Stomach smooth muscle (tissue), 2 donors: ENCODE data around the gene LPA.

Experiments used
- H3K27ac ChIP-seq: one replicate; pipeline ENCODE4 v1.7.0; 2013; ENCODE audit warnings: mild to moderate bottlenecking, low read length, inconsistent platforms
- H3K27me3 ChIP-seq, 2 donors: one replicate each; pipeline ENCODE4 v1.7.0; 2013; ENCODE audit warnings: low read length in 2 of 2; ENCODE audit not compliant: insufficient read depth in 2 of 2, control insufficient read depth in 1 of 2
- H3K36me3 ChIP-seq, 2 donors: one replicate each; pipeline ENCODE4 v1.7.0; 2013; ENCODE audit warnings: low read length in 2 of 2; ENCODE audit not compliant: control insufficient read depth in 2 of 2, insufficient read depth in 2 of 2
- H3K4me1 ChIP-seq: one replicate; pipeline ENCODE4 v1.7.0; 2013; ENCODE audit warnings: low read length; ENCODE audit not compliant: control insufficient read depth, insufficient read depth
- H3K4me3 ChIP-seq, 2 donors: one replicate each; pipeline ENCODE4 v1.7.0; 2013; ENCODE audit warnings: low read length in 2 of 2
- H3K9ac ChIP-seq, 2 donors: one replicate each; pipeline ENCODE4 v1.7.0; 2013; ENCODE audit warnings: low read length in 2 of 2, mild to moderate bottlenecking in 1 of 2
- H3K9me3 ChIP-seq, 2 donors: one replicate each; pipeline ENCODE4 v1.7.0; 2013; ENCODE audit warnings: low read length in 2 of 2; ENCODE audit not compliant: control insufficient read depth in 2 of 2
- donor health status: healthy.
- donor health status: Pancreatic carcinoma.

Gene LPA

DNA sequence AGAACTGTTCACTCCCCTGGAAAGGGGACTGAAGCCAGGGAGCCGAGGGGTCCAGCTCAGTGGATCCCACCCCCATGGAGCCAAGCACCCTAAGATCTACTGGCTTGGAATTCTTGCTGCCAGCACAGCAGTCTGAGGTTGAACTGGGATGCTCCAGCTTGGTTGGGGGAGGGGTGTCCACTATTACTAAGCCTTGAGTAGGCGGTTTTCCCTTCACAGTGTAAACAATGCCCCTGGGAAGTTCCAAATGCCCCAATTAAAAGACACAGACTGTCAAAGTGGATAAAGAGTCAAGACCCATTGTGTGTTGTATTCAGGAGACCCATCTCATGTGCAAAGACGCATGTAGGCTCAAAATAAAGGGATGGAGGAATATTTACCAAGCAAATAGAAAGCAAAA is 150.2 kb downstream of the LPA start:
- H3K4me3 ChIP-seq, result no peak overlapping the region
- no peaks in the 10 kb centered on the region for H3K4me1 ChIP-seq
- H3K27me3 ChIP-seq, result no peaks in the 10 kb centered on the region
- no peaks in the 10 kb centered on the region for H3K9me3 ChIP-seq
- H3K27ac ChIP-seq, result no peak overlapping the region
- no peaks in the 10 kb centered on the region for H3K36me3 ChIP-seq
- no peak overlapping the region for H3K9ac ChIP-seq

- Histone ChIP-seq H3K27ac (no peak overlapping the region), H3K4me3 (no peak overlapping the region), H3K9me3 (no peaks in the 10 kb centered on the region), H3K27me3 (no peaks in the 10 kb centered on the region), H3K36me3 (no peaks in the 10 kb centered on the region), H3K9ac (no peak overlapping the region), H3K4me1 (no peaks in the 10 kb centered on the region)
Measured at GRCh38 chr6:160510976-160511617, 153.0 kb downstream of the LPA start.

- H3K9me3 ChIP-seq, result no peaks in the 10 kb centered on the region
- H3K27ac ChIP-seq, result no peak overlapping the region
- no peaks in the 10 kb centered on the region for H3K36me3 ChIP-seq
- H3K4me1 ChIP-seq, result no peaks in the 10 kb centered on the region
- no peak overlapping the region for H3K9ac ChIP-seq
- H3K27me3 ChIP-seq, result no peaks in the 10 kb centered on the region
- H3K4me3 ChIP-seq, result no peak overlapping the region
Measured at GRCh38 chr6:160510199-160510598, 153.9 kb downstream of the LPA start.

DNA sequence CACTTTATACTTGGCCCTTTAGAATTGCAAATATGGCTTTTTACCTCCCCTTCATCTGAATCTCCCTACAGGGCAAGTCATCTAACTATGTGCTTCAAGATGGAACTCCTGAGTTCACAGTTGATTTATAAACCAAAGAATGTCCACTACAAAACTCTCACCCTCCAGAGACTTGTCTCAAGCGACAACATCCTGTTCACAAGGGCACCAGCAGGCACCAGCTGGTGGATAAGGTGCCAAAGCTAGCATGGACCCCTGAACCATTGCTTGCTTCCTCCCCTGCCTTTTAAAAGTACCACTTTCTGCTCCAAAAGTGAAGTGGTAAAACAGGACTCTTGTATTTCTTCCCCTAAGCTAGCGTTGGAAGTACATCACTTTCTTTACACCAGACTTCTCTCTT is 154.5 kb downstream of the LPA start:
- Histone ChIP-seq H3K9ac (no peak overlapping the region), H3K9me3 (no peaks in the 10 kb centered on the region), H3K4me1 (no peaks in the 10 kb centered on the region), H3K4me3 (no peak overlapping the region), H3K36me3 (no peaks in the 10 kb centered on the region), H3K27me3 (no peaks in the 10 kb centered on the region), H3K27ac (no peak overlapping the region)

DNA sequence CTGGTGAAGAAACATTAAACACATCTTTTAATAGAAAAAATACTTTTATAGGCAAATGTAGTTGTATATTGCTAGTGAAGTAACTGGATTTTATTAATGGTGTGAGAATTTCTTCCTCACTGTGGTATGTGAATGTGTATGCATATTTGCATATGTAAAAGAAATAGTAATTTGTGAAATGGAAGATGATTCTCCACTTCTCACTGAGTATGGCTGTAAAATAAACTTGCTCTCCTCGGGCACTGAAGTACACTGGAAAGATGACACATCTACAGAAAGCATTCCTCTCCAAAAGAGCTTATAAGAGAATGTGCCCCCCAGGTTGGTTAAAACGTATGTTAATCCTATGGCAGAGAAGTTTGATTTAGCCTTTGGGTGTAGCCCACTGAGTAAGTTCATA is 155.5 kb downstream of the LPA start:
- Histone ChIP-seq H3K9ac (no peak overlapping the region), H3K9me3 (no peaks in the 10 kb centered on the region), H3K27ac (no peak overlapping the region), H3K4me1 (no peaks in the 10 kb centered on the region), H3K36me3 (no peaks in the 10 kb centered on the region), H3K27me3 (no peaks in the 10 kb centered on the region), H3K4me3 (no peak overlapping the region)

GRCh38 chr6:160507420-160507819 is 156.7 kb downstream of the LPA start:
- Histone ChIP-seq H3K27me3 (no peaks in the 10 kb centered on the region), H3K4me3 (no peak overlapping the region), H3K9me3 (peaks cover 2 to 6% of the 10 kb centered on the region in 2 donors), H3K9ac (no peak overlapping the region), H3K36me3 (no peaks in the 10 kb centered on the region), H3K27ac (no peak overlapping the region), H3K4me1 (no peaks in the 10 kb centered on the region)

DNA sequence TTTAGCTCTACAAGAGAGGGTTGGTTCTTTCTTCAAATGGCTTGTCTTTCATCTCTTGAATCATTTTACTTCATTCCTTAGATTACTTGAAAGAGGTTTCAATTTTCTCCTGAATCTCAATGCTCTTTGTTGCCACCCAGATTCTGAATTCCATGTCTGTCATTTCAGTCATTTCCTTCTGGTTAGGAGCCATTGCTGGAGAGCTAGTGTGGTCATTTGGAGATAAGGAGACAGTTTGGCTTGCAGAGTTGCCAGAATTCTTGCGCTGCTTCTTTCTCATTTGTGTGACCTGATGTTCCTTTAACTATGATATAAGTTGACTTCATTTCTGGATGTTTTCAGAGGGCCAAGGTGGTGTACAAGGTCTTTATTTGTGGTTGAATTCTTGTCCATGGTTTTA is 158.1 kb downstream of the LPA start:
- Histone ChIP-seq H3K4me1 (no peaks in the 10 kb centered on the region), H3K27me3 (no peaks in the 10 kb centered on the region), H3K4me3 (no peak overlapping the region), H3K9me3 (peaks cover 2 to 6% of the 10 kb centered on the region in 2 donors), H3K27ac (no peak overlapping the region), H3K36me3 (no peaks in the 10 kb centered on the region), H3K9ac (no peak overlapping the region)

DNA sequence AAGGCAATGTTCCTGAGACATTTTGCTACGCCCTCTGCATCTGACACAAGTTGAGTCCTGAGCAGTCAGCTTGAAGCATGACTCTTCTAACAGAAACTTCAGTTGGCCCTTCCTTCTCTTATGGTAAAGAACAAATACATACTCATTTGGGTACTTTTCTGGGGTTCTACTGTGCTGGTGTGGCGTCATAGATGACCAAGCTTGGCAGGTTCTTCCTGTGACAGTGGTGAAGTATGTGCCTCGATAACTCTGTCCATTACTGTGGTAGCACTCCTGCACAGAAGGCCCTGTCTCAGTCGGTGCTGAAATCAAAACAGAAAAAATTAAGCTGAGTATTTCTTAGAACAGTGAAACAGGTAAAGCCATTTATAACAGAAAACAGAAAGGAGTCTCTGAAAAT is 163.4 kb downstream of the LPA start:
- Histone ChIP-seq H3K9me3 (peaks cover 2 to 6% of the 10 kb centered on the region in 2 donors), H3K36me3 (no peaks in the 10 kb centered on the region), H3K27ac (no peak overlapping the region), H3K27me3 (no peaks in the 10 kb centered on the region), H3K9ac (no peak overlapping the region), H3K4me1 (no peaks in the 10 kb centered on the region), H3K4me3 (no peak overlapping the region)

- H3K4me3 ChIP-seq, result no peak overlapping the region
- no peak overlapping the region for H3K9ac ChIP-seq
- no peaks in the 10 kb centered on the region for H3K36me3 ChIP-seq
- H3K4me1 ChIP-seq, result no peaks in the 10 kb centered on the region
- no peaks in the 10 kb centered on the region for H3K27me3 ChIP-seq
- no peaks in the 10 kb centered on the region for H3K9me3 ChIP-seq
- no peak overlapping the region for H3K27ac ChIP-seq
Measured at GRCh38 chr6:160494576-160494975, 169.5 kb downstream of the LPA start.

- Histone ChIP-seq H3K27ac (no peak overlapping the region), H3K9ac (no peak overlapping the region), H3K27me3 (no peaks in the 10 kb centered on the region), H3K9me3 (no peaks in the 10 kb centered on the region), H3K4me1 (no peaks in the 10 kb centered on the region), H3K4me3 (no peak overlapping the region), H3K36me3 (no peaks in the 10 kb centered on the region)
Measured at GRCh38 chr6:160489091-160489490, 175.0 kb downstream of the LPA start.

DNA sequence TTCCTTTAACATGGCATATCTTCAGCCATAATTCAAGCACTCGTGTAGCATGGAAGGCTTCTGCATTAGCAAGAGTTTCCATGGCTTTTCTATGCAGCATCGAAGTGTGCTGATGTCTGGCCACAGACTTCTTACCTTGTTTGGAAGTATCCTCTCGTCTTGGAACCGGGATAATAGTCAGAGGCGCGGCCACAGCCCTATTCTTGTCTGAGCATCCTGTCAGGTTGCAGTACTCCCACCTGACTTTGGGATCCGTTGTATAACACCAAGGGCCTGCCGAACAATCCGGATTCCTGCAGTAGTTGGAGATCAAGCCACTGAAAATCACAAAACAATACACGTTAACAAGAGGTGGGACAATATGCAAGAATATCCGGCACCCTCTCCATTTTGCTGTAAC is 177.0 kb downstream of the LPA start:
- Histone ChIP-seq H3K27ac (no peak overlapping the region), H3K9ac (no peak overlapping the region), H3K4me1 (no peaks in the 10 kb centered on the region), H3K4me3 (no peak overlapping the region), H3K36me3 (peaks cover 0 to 2% of the 10 kb centered on the region in 2 donors), H3K27me3 (no peaks in the 10 kb centered on the region), H3K9me3 (no peaks in the 10 kb centered on the region)
